GM12864 (cell line): ENCODE results near the gene LRP4.

Source experiments
- DNase-seq: peaks from one replicate; pipeline ENCODE4 v3.0.0-alpha.2; 2011; ENCODE audit warnings: low read depth
- H3K4me3 ChIP-seq: 2 replicates; pipeline ENCODE4 v1.5.1; 2011; ENCODE audit warnings: mild to moderate bottlenecking, low read depth, low read length, control low read depth
- CTCF ChIP-seq: IDR thresholded peaks from 2 replicates; pipeline ENCODE4 v1.5.1; 2011; ENCODE audit warnings: low read depth, mild to moderate bottlenecking, moderate library complexity, low read length, control low read depth, inconsistent platforms; ENCODE audit errors: missing control alignments

Gene LRP4

GRCh38 chr11:46865340-46865739 lies 53.0 kb downstream of the LRP4 start:
- H3K4me3 ChIP-seq: no peak overlapping the region
- no peak for TF ChIP-seq CTCF
- no peak for DNase-seq

GRCh38 chr11:46860218-46860617 lies 58.1 kb downstream of the LRP4 start:
- TF ChIP-seq CTCF: no peak
- no peak overlapping the region for H3K4me3 ChIP-seq
- DNase-seq: no peak

- no peak overlapping the region for H3K4me3 ChIP-seq
- no peak for DNase-seq
- TF ChIP-seq CTCF: no peak
Measured at GRCh38 chr11:46858920-46859546, 59.3 kb downstream of the LRP4 start.

- DNase-seq: no peak
- no peak overlapping the region for H3K4me3 ChIP-seq
- TF ChIP-seq CTCF: no peak
Measured at GRCh38 chr11:46857666-46858065, 60.7 kb downstream of the LRP4 start.

- no peak for TF ChIP-seq CTCF
- H3K4me3 ChIP-seq: no peak overlapping the region
- no peak for DNase-seq
Measured at GRCh38 chr11:46856605-46857343, 61.6 kb downstream of the LRP4 start.

- no peak for TF ChIP-seq CTCF
- no peak overlapping the region for H3K4me3 ChIP-seq
- DNase-seq: no peak
Measured at GRCh38 chr11:46855863-46856262, 62.5 kb downstream of the LRP4 start.

GRCh38 chr11:46855167-46855566 lies 63.2 kb downstream of the LRP4 start:
- DNase-seq: no peak
- no peak overlapping the region for H3K4me3 ChIP-seq
- no peak for TF ChIP-seq CTCF
